Measurements from ENCODE around the gene CAPN5. TPM values are rescaled to one million over a fixed set of nuclear protein-coding genes. Genes with fewer than 3 reads are reported as not detected.

Gene CAPN5
- total and polyA plus RNA-seq, 2 of the 13 experiments (the other 11 are each of a cell fraction or from before 2014, with no cell fraction given) = 0.27 to 1.2 TPM

DNA sequence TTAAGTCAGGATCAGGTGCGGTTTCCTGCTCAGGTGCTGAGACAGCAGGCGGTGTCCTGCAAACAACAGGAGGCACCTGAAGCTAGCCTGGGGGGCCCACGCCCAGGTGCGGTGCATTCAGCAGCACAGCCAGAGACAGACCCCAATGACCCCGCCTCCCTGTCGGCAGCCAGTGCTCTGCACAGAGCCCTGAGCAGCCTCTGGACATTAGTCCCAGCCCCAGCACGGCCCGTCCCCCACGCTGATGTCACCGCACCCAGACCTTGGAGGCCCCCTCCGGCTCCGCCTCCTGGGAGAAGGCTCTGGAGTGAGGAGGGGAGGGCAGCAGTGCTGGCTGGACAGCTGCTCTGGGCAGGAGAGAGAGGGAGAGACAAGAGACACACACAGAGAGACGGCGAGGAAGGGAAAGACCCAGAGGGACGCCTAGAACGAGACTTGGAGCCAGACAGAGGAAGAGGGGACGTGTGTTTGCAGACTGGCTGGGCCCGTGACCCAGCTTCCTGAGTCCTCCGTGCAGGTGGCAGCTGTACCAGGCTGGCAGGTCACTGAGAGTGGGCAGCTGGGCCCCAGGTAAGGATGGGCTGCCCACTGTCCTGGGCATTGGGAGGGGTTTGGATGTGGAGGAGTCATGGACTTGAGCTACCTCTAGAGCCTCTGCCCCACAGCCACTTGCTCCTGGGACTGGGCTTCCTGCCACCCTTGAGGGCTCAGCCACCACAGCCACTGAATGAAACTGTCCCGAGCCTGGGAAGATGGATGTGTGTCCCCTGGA is 61.3 kb downstream of the CAPN5 start, which contains the start of gene MYO7A (continued):
- TF ChIP-seq ZNF530 (CRISPR knock-in tag; IDR thresholded peaks at IDR 0.05; ENCODE audit: low read depth) (no peak), SMARCE1 (IDR thresholded peaks at IDR 0.05; ENCODE audit: borderline replicate concordance) (no peak), CC2D1A (CRISPR knock-in tag; IDR thresholded peaks at IDR 0.05) (no peak), PREB (CRISPR knock-in tag; IDR thresholded peaks at IDR 0.05) (no peak), THAP11 (CRISPR knock-in tag; IDR thresholded peaks at IDR 0.05) (peak; percentile 48; the same call in 1 of the 2 replicates), ATF5 (CRISPR knock-in tag; IDR thresholded peaks at IDR 0.05; ENCODE audit: low read depth) (no peak), TBX2 (CRISPR knock-in tag; IDR thresholded peaks at IDR 0.05; ENCODE audit: borderline replicate concordance) (peak; percentile 81), ZNF333 (CRISPR knock-in tag; IDR thresholded peaks at IDR 0.05; ENCODE audit: borderline replicate concordance) (no peak), NFYC (CRISPR knock-in tag; IDR thresholded peaks at IDR 0.05) (0 out of 2 replicates have a peak, but pooled peaks have one; percentile 4), CBFB (CRISPR knock-in tag; IDR thresholded peaks at IDR 0.05) (no peak), MIER3 (CRISPR knock-in tag; IDR thresholded peaks at IDR 0.05; ENCODE audit: borderline replicate concordance) (no peak), SRSF9 (IDR thresholded peaks at IDR 0.05; ENCODE audit: borderline replicate concordance, insufficient read depth, low read depth, low read length, poor library complexity, severe bottlenecking) (no peak), ZBTB8A (CRISPR knock-in tag; IDR thresholded peaks at IDR 0.05; ENCODE audit: borderline replicate concordance, low read depth) (no peak), ZNF430 (CRISPR knock-in tag; IDR thresholded peaks at IDR 0.05) (peak; percentile 17; the same call in 1 of the 2 replicates), PPARG (CRISPR knock-in tag; conservative IDR thresholded peaks at IDR 0.05) (peak; percentile 52; the same call in 1 of the 2 replicates), ZBTB44 (CRISPR knock-in tag; IDR thresholded peaks at IDR 0.05) (no peak), ZFX (CRISPR knock-in tag; IDR thresholded peaks at IDR 0.05; ENCODE audit: low read depth) (peak; percentile 36), HOXA3 (CRISPR knock-in tag; IDR thresholded peaks at IDR 0.05) (peak; percentile 52; the same call in 1 of the 2 replicates), MED13 (CRISPR knock-in tag; IDR thresholded peaks at IDR 0.05) (no peak), MTA1 (CRISPR knock-in tag; IDR thresholded peaks at IDR 0.05; ENCODE audit: borderline replicate concordance) (peak; percentile 72; the same call in 1 of the 2 replicates), ZNF614 (CRISPR knock-in tag; IDR thresholded peaks at IDR 0.05; ENCODE audit: borderline replicate concordance) (0 out of 2 replicates have a peak, but pooled peaks have one; percentile 39)
- TF ChIP-seq, protein P1, sequence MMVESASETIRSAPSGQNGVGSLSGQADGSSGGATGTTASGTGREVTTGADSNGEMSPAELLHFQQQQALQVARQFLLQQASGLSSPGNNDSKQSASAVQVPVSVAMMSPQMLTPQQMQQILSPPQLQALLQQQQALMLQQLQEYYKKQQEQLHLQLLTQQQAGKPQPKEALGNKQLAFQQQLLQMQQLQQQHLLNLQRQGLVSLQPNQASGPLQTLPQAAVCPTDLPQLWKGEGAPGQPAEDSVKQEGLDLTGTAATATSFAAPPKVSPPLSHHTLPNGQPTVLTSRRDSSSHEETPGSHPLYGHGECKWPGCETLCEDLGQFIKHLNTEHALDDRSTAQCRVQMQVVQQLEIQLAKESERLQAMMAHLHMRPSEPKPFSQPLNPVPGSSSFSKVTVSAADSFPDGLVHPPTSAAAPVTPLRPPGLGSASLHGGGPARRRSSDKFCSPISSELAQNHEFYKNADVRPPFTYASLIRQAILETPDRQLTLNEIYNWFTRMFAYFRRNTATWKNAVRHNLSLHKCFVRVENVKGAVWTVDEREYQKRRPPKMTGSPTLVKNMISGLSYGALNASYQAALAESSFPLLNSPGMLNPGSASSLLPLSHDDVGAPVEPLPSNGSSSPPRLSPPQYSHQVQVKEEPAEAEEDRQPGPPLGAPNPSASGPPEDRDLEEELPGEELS (CRISPR knock-in tag; IDR thresholded peaks at IDR 0.05) = peak; percentile 53; the same call in 1 of the 2 replicates
- TF ChIP-seq, protein P2, sequence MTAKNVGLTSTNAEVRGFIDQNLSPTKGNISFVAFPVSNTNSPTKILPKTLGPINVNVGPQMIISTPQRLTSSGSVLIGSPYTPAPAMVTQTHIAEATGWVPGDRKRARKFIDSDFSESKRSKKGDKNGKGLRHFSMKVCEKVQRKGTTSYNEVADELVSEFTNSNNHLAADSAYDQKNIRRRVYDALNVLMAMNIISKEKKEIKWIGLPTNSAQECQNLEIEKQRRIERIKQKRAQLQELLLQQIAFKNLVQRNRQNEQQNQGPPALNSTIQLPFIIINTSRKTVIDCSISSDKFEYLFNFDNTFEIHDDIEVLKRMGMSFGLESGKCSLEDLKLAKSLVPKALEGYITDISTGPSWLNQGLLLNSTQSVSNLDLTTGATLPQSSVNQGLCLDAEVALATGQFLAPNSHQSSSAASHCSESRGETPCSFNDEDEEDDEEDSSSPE (CRISPR knock-in tag; IDR thresholded peaks at IDR 0.05) = no peak; the same call in 1 of the 2 replicates

All from HepG2 (cell line).